Memory B cell (primary cell): ENCODE data around the gene IRF6.
"Not testable (repeated sequence)": the region's sequence is repeated elsewhere in the genome, so short reads cannot be mapped to it uniquely, and the experiment has no call there.

Experiments used
- ATAC-seq: fragments of 150-1000 bp; cut with Tn5 transposase; 2 replicates; pipeline ENCODE4 v1.10.0; 2021; ENCODE audit warnings: low read depth, mild to moderate bottlenecking, moderate library complexity
- DNase-seq, 2 donors: peaks; one replicate each; pipeline ENCODE4 v3.0.0; 2022; ENCODE audit warnings: low spot score in 2 of 2
- H3K27ac Mint-ChIP-seq: one replicate; pipeline ENCODE4 v1.8.0; 2022; ENCODE audit warnings: mild to moderate bottlenecking, moderate library complexity, mixed read lengths
- H3K27me3 Mint-ChIP-seq: one replicate; pipeline ENCODE4 v1.8.0; 2022; ENCODE audit warnings: mixed read lengths
- H3K36me3 Mint-ChIP-seq: one replicate; pipeline ENCODE4 v1.8.0; 2022; ENCODE audit warnings: mild to moderate bottlenecking, mixed read lengths
- H3K4me1 Mint-ChIP-seq: one replicate; pipeline ENCODE4 v1.8.0; 2022; ENCODE audit warnings: mixed read lengths
- H3K4me3 Mint-ChIP-seq: one replicate; pipeline ENCODE4 v1.8.0; 2022; ENCODE audit warnings: mild to moderate bottlenecking, moderate library complexity, mixed read lengths
- H3K9me3 Mint-ChIP-seq: one replicate; pipeline ENCODE4 v1.8.0; 2022; ENCODE audit warnings: mixed read lengths

The IRF6 gene

GRCh38 chr1:209813902-209814301 is 8.0 kb upstream of the IRF6 start:
- DNase-seq (no peak), ATAC-seq (no peak)

DNA sequence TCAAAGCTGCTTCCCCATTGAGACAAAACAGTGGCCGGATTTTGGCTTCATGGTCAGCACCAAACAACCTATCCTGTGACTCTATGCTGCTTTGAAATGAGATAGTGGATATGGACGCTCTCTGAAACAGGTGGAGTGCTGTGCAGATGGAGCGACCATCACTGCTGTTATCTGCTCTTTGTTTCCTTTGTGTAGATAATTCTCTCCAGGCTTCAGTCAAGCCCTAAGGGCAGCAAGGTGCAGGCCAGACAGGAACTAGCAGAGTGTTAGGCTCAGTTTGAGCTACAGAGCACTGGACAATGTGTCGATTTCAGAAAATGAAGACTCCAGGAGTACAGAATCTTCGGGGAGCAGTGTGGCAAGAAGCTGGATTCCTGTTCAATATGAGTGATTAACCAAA is 4.8 kb upstream of the IRF6 start:
- Mint-ChIP-seq H3K36me3 (no peaks in the 10 kb centered on the region), H3K4me3 (no peak overlapping the region), H3K9me3 (no peaks in the 10 kb centered on the region), H3K27me3 (no peaks in the 10 kb centered on the region), H3K4me1 (peaks cover 5% of the 10 kb centered on the region), H3K27ac (no peak overlapping the region)
- DNase-seq (no peak), ATAC-seq (no peak)

More at GRCh38 chr1:209813902-209814301, 8.0 kb upstream of the IRF6 start:
- H3K9me3 Mint-ChIP-seq: no peaks in the 10 kb centered on the region
- peaks cover 8% of the 10 kb centered on the region for H3K27me3 Mint-ChIP-seq
- no peaks in the 10 kb centered on the region for H3K4me1 Mint-ChIP-seq
- H3K36me3 Mint-ChIP-seq: no peaks in the 10 kb centered on the region
- H3K4me3 Mint-ChIP-seq: no peak overlapping the region
- no peak overlapping the region for H3K27ac Mint-ChIP-seq

DNA sequence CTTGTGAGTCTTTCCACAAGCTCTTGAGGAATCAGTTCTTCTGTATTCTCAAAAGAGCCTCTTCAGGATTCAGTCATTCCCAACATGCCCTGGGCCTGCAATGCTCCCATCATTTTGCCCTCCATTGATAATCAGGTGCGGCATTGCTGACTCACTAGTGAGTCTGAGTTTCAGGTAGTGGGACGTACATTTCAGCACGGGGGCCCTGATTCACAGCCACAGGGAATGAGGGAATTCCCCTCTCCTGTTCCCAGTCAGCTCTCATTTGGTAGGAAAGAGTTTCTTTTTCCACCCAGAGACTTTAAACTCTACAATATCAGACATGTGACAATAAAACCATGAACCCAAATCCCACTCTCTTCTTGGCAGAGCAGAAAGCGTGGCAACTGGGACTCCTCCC is 3.7 kb upstream of the IRF6 start:
- ATAC-seq: no peak
- no peaks in the 10 kb centered on the region for H3K27me3 Mint-ChIP-seq
- no peaks in the 10 kb centered on the region for H3K36me3 Mint-ChIP-seq
- no peak overlapping the region for H3K27ac Mint-ChIP-seq
- peaks cover 6% of the 10 kb centered on the region for H3K4me1 Mint-ChIP-seq
- H3K4me3 Mint-ChIP-seq: no peak overlapping the region
- no peaks in the 10 kb centered on the region for H3K9me3 Mint-ChIP-seq
- no peak for DNase-seq

- no peak overlapping the region for H3K27ac Mint-ChIP-seq
- H3K27me3 Mint-ChIP-seq: no peaks in the 10 kb centered on the region
- H3K36me3 Mint-ChIP-seq: no peaks in the 10 kb centered on the region
- peaks cover 6% of the 10 kb centered on the region for H3K4me1 Mint-ChIP-seq
- DNase-seq (no peak), ATAC-seq (no peak)
- H3K4me3 Mint-ChIP-seq: no peak overlapping the region
- H3K9me3 Mint-ChIP-seq: no peaks in the 10 kb centered on the region
These were observed 2.2 kb upstream of the IRF6 start for GRCh38 chr1:209808059-209808581.

DNA sequence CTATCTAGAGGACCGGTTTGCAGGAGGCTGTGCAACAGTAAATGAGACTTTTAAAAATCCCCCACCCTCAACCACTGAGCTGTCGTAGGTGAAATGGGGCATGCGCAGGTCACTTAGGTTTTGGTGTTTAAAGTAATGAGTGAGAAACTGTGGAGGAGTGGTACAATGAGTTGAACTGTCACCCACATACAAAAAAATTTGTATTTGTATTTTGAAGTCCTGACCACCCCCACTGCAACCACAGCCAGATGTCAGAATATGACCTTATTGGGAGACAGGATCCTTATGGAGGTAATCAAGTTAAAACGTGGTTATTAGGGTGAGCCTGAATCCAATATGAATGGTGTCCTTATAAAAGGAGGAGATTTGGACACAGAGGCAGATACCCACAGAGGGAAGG is 1.6 kb upstream of the IRF6 start:
- H3K27me3 Mint-ChIP-seq: no peaks in the 10 kb centered on the region
- H3K36me3 Mint-ChIP-seq: no peaks in the 10 kb centered on the region
- H3K4me1 Mint-ChIP-seq: peaks cover 6% of the 10 kb centered on the region
- H3K27ac Mint-ChIP-seq: no peak overlapping the region
- H3K9me3 Mint-ChIP-seq: no peaks in the 10 kb centered on the region
- DNase-seq (no peak), ATAC-seq (no peak)
- no peak overlapping the region for H3K4me3 Mint-ChIP-seq

DNA sequence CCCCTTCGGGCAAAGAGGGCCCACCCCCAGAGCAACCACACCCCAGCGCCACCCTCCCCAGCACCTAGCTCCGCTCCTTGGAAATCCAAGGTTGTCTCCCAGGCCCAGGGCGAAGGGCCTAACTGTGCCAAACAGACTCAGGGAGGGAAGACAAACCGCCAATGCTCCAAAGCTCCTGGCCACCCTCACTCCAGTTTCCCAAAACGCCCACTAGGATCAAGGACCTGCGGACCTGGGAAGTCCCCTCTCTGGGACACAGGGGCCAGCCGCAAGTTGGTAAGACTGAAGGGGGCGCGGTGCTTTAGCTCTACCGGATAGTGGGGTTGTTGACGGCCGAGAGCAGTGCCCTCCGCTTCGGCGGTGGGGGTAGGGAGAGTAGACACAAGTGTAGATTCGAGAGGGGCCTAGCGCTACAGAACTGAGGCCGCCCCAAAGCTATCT is 581 bp downstream of the IRF6 start:
- H3K4me3 Mint-ChIP-seq: peak overlapping the region; percentile 98
- H3K4me1 Mint-ChIP-seq: peaks cover 6% of the 10 kb centered on the region

GRCh38 chr1:209803568-209803967 is 2.4 kb downstream of the IRF6 start:
- Mint-ChIP-seq H3K36me3 (peaks cover 2% of the 10 kb centered on the region), H3K27me3 (no peaks in the 10 kb centered on the region), H3K27ac (no peak overlapping the region), H3K4me3 (no peak overlapping the region), H3K9me3 (no peaks in the 10 kb centered on the region), H3K4me1 (peaks cover 6% of the 10 kb centered on the region)
- DNase-seq: no peak
- no peak for ATAC-seq

More for the DNA sequence above, 581 bp downstream of the IRF6 start:
- ATAC-seq (no peak), DNase-seq (no peak)
- peaks cover 2% of the 10 kb centered on the region for H3K36me3 Mint-ChIP-seq
- H3K27me3 Mint-ChIP-seq: no peaks in the 10 kb centered on the region
- H3K27ac Mint-ChIP-seq: no peak overlapping the region
- H3K9me3 Mint-ChIP-seq: no peaks in the 10 kb centered on the region

DNA sequence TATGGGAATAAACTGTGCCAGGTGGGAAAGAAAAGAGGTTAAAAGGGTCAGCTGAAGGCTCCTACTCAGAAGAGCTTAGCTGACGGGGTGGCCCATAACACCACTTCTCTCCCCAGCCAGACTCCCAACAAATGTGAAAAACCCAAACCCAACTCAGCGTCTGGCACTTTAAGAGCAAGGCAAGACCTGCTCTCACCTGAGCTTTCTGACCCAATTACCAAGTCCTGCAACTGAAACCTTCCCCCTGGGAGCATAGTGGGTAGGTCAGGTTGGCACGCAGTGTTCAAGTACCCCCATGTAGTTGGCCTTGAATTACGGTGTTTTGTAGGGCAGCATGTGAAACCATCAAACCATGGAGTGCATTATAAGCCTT is 3.2 kb downstream of the IRF6 start:
- H3K27ac Mint-ChIP-seq: no peak overlapping the region
- H3K36me3 Mint-ChIP-seq: peaks cover 2% of the 10 kb centered on the region
- H3K9me3 Mint-ChIP-seq: no peaks in the 10 kb centered on the region
- ATAC-seq (no peak), DNase-seq (no peak)
- no peaks in the 10 kb centered on the region for H3K27me3 Mint-ChIP-seq
- H3K4me3 Mint-ChIP-seq: no peak overlapping the region
- H3K4me1 Mint-ChIP-seq: peaks cover 9% of the 10 kb centered on the region

- ATAC-seq: no peak
- Mint-ChIP-seq H3K9me3 (no peaks in the 10 kb centered on the region), H3K27ac (no peak overlapping the region), H3K4me1 (peaks cover 11% of the 10 kb centered on the region), H3K36me3 (peaks cover 2% of the 10 kb centered on the region), H3K4me3 (no peak overlapping the region), H3K27me3 (no peaks in the 10 kb centered on the region)
- DNase-seq: no peak
These were observed 3.7 kb downstream of the IRF6 start for GRCh38 chr1:209802117-209802779.

- H3K36me3 Mint-ChIP-seq: peaks cover 5% of the 10 kb centered on the region
- no peak overlapping the region for H3K27ac Mint-ChIP-seq
- DNase-seq (no peak), ATAC-seq (no peak)
- peaks cover 12% of the 10 kb centered on the region for H3K4me1 Mint-ChIP-seq
- H3K27me3 Mint-ChIP-seq: peaks cover 4% of the 10 kb centered on the region
- H3K4me3 Mint-ChIP-seq: no peak overlapping the region
- no peaks in the 10 kb centered on the region for H3K9me3 Mint-ChIP-seq
These were observed 4.7 kb downstream of the IRF6 start for GRCh38 chr1:209800984-209801834.

DNA sequence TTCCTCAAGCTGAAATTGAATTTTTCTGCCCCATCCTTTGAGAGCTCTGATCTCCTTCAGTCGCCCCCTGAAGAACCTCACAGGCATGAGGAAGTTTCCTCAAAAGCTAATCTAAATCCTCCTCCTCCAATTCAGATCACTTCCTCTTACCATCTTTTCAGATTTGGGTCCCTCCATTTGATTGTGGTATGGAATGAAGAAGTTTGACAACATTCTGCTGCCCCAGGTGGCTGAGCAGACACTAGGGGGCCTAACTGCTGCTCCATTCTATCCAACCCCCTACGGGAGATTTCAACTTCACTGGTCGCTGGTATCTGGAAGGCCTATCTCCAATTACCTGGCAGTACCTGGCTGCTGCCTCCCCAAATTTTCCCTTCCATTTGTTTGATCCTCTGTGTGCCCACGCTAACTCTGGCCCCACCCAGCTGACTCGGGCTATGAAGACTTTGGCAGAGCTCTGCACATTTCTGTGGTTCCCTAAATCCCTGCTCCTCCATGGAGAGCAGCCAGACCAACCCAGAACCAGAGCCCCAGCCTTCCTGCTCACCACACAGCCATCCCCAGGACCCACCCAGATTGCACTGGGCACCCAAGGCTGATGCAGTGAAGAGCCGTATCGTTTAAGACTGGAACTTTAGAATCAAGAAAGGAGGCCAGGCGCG is 7.8 kb downstream of the IRF6 start:
- Mint-ChIP-seq H3K4me1 (peaks cover 7% of the 10 kb centered on the region), H3K36me3 (peaks cover 15% of the 10 kb centered on the region), H3K27me3 (peaks cover 11% of the 10 kb centered on the region), H3K4me3 (no peak overlapping the region), H3K27ac (no peak overlapping the region), H3K9me3 (peaks cover 3% of the 10 kb centered on the region)
- DNase-seq: no peak
- peak; percentile 42 for ATAC-seq

DNA sequence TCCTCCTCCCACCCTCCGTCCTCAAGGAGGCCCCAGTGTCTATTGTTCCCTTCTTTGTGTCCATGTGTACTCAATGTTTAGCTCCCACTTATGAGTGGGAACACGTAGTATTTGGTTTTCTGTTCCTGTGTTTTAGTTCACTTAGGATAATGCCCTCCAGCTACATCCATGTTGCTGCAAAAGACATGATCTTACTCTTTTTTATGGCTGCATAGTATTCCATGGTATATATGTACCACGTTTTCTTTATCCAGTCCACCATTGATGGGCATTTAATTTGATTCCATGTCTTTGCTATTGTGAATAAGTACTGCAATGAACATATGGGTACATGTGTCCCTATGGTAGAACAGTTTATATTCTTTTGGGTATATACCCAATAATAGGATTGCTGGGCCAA is 12.2 kb downstream of the IRF6 start:
- H3K27ac Mint-ChIP-seq, ATAC-seq, DNase-seq, H3K9me3 Mint-ChIP-seq, H3K4me1 Mint-ChIP-seq, H3K4me3 Mint-ChIP-seq: not testable (repeated sequence)
- H3K27me3 Mint-ChIP-seq: peaks cover 15% of the 10 kb centered on the region
- peaks cover 17% of the 10 kb centered on the region for H3K36me3 Mint-ChIP-seq

DNA sequence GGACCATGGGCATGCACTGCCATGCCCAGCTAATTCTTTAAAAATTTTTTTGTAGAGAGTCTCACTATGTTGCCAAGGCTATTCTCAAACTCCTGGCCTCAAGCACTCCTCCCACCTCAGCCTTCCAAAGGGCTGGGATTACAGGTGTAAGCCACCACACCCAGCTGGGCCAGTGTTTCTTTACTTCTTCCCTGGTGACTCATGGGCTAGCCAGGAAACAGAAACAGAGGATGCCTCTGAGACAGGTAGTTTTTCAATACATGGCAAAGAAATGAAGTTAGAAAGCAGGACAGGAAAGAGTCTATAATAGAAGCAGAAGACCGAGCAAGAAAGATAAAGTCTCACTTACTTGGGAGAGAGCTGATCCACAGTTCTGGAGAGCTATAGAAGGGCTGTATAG is 14.0 kb downstream of the IRF6 start:
- peaks cover 17% of the 10 kb centered on the region for H3K36me3 Mint-ChIP-seq
- ATAC-seq (no peak), DNase-seq (no peak)
- H3K27me3 Mint-ChIP-seq: peaks cover 16% of the 10 kb centered on the region
- H3K4me3 Mint-ChIP-seq: no peak overlapping the region
- peaks cover 3% of the 10 kb centered on the region for H3K9me3 Mint-ChIP-seq
- H3K27ac Mint-ChIP-seq: no peak overlapping the region
- peaks cover 2% of the 10 kb centered on the region for H3K4me1 Mint-ChIP-seq
